Measurements from ENCODE around the gene ASTN2. TPM values are rescaled to one million over a fixed set of nuclear protein-coding genes. Genes with fewer than 3 reads are reported as not detected.

ASTN2 gene
- total RNA-seq, 2 experiments from 2014 or later = 5.2 to 6.0 TPM

DNA sequence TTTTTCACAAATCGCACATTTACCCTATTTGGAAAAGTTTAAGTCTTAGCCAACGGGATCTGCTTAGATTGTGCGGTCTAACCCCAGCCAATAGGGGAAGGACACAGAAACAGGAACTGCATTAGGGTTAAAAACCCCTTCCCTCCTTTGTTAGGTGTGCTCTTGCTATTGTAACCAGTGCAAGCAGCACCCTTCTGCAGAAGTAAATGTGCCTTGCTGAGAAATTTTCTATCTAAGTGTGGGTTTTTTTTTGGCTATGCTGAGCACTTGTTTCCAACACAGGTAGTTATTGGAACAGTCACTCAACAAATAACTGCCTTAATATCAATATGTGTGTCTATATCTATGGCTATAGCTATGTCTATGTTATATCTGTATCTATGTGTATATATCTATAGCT, 537.8 kb downstream of the ASTN2 start:
- Mint-ChIP-seq H3K4me1 (no peaks in the 10 kb centered on the region), H3K4me3 (no peak overlapping the region), H3K27ac (no peak overlapping the region), H3K36me3 (no peaks in the 10 kb centered on the region), H3K9me3 (peaks cover 10% of the 10 kb centered on the region), H3K27me3 (no peaks in the 10 kb centered on the region)
- ATAC-seq (ENCODE audit: low read depth) (no peak), DNase-seq (no peak)
- POLR2A ChIA-PET = no interaction called here

DNA sequence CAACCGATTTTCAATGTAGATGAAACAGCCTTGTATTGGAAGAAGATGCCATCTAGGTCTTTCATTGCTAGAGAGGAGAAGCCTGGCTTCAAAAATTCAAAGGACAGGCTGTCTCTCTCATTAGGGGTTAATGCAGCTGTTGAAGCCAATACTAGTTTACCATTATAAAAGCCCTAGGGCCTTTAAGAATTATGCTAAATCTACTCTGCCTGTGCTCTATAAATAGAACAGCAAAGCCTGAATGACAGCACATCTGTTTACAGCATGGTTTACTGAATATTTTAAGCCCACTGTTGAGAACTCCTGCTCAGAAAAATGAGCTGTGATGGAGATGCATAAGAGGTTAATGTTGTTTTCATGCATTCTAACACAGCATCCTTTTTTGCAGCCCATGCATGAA, 539.3 kb downstream of the ASTN2 start:
- H3K4me1 Mint-ChIP-seq = no peaks in the 10 kb centered on the region
- POLR2A ChIA-PET = no interaction called here
- H3K36me3 Mint-ChIP-seq = no peaks in the 10 kb centered on the region
- no peak for ATAC-seq (ENCODE audit: low read depth)
- H3K27me3 Mint-ChIP-seq = no peaks in the 10 kb centered on the region
- no peak for DNase-seq
- H3K9me3 Mint-ChIP-seq = peaks cover 10% of the 10 kb centered on the region
- H3K27ac Mint-ChIP-seq = no peak overlapping the region
- no peak overlapping the region for H3K4me3 Mint-ChIP-seq

DNA sequence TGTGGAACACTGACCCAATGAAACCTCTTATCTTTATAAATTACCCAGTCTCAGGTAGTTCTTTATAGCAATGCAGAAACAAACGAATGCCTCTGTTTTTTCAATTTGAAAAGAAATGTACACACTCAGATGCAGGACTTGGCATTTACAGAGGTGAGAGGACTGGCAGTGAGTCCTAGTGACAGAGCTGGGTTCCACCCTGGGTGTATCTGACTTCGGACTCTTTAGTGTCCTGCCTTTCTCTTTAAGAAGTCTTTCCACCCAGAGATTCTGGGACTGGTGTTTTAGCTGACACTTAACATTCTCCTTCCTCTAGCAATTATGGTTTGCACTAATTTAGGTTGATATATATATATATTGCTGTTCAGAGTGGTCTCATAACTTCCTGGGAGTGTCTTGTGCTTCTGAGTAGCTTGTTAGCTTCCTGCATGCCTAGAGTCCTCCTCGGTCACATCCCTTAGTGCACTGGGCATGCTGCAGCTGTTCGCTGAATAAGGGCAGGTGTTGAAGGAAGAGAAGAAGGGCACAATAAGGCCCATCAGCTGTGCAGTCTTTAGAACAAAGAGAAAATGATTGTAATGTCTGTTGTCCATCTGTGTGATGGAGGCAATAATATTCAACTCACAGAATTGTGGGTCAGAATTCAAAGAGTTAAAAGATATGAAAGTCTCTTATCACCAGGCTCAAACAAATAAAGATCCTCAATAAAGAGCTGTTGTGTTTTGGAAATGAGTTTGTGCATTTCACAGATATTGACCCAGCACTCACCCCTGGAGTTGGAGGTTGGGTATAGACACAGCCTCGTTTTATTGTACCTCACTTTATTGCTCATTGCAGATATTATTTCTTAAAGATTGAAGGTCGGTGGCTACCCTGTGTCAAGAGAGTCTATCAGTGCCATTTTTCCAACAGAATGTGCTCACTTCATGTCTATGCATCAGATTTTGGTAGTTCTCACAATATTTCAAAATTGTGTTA, 540.6 kb downstream of the ASTN2 start:
- no peak overlapping the region for H3K27ac Mint-ChIP-seq
- DNase-seq (no peak), ATAC-seq (ENCODE audit: low read depth) (no peak)
- peaks cover 10% of the 10 kb centered on the region for H3K9me3 Mint-ChIP-seq
- H3K4me3 Mint-ChIP-seq = no peak overlapping the region
- no peaks in the 10 kb centered on the region for H3K27me3 Mint-ChIP-seq
- H3K4me1 Mint-ChIP-seq = no peaks in the 10 kb centered on the region
- no peaks in the 10 kb centered on the region for H3K36me3 Mint-ChIP-seq
- POLR2A ChIA-PET = no interaction called here

DNA sequence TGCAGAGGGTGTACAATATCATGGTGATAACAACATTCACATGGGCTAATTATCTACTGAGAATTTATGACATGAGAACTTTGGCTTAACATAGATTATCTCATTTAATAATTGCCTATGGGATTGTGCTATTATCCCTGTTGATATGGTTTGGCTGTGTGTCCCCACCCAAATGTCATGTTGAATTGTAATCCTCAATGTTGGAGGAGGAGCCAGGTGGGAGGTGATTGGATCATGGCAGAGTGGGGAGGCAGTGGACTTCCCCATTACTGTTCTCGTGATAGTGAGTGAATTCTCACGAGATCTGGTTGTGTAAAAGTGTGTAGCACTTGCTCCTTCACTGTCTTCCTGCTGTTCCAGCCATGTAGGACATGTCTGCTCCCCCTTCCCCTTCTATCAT, 541.4 kb downstream of the ASTN2 start:
- H3K27me3 Mint-ChIP-seq = no peaks in the 10 kb centered on the region
- DNase-seq (no peak), ATAC-seq (ENCODE audit: low read depth) (no peak)
- no peak overlapping the region for H3K27ac Mint-ChIP-seq
- peaks cover 8% of the 10 kb centered on the region for H3K9me3 Mint-ChIP-seq
- H3K4me3 Mint-ChIP-seq = no peak overlapping the region
- POLR2A ChIA-PET = no interaction called here
- H3K36me3 Mint-ChIP-seq = no peaks in the 10 kb centered on the region
- no peaks in the 10 kb centered on the region for H3K4me1 Mint-ChIP-seq

DNA sequence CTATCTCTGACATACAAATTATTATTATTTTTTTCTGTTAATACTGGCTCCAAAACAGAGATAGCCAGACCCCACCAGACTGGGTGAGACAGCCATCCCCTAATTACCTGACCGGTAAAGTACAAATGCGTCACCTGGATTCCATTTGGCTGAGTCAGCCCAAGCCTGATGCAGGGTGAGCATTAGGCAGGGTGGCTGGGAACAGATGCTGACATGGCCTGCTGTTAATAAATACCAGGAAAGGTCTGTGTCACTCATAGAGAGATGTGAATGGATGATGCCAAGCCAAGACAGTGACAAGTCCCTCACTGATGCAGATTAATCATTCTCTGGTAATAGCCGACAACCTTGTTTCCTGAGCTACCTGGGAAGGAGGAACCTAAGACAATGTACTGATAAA, 544.3 kb downstream of the ASTN2 start:
- DNase-seq = no peak
- POLR2A ChIA-PET = no interaction called here
- Mint-ChIP-seq H3K27ac (no peak overlapping the region), H3K27me3 (no peaks in the 10 kb centered on the region), H3K36me3 (no peaks in the 10 kb centered on the region), H3K9me3 (no peaks in the 10 kb centered on the region), H3K4me1 (no peaks in the 10 kb centered on the region), H3K4me3 (no peak overlapping the region)
- ATAC-seq (ENCODE audit: low read depth) = no peak

DNA sequence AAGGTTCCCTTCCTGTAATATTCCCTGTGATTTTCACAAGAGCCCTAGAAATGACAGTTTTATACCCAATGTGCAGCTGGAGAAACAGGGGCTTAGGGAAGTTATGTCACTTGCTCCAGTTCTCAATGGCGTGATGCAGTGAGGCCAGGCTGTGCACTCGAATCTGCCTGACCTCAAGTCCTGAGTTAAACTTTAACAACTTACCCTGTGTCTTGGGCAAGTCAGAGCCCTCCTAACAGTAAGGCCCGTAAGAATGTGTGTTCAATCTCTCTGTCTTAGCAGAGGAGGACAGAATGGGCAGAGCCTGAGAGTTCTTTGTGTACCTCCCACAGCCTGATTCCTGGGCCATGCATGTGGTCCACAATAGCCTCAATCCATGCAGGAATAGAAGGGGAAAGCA, 546.7 kb downstream of the ASTN2 start:
- ATAC-seq (ENCODE audit: low read depth) (no peak), DNase-seq (no peak)
- Mint-ChIP-seq H3K36me3 (no peaks in the 10 kb centered on the region), H3K9me3 (no peaks in the 10 kb centered on the region), H3K27ac (no peak overlapping the region), H3K4me1 (no peaks in the 10 kb centered on the region), H3K4me3 (no peak overlapping the region), H3K27me3 (no peaks in the 10 kb centered on the region)
- POLR2A ChIA-PET = no interaction called here

DNA sequence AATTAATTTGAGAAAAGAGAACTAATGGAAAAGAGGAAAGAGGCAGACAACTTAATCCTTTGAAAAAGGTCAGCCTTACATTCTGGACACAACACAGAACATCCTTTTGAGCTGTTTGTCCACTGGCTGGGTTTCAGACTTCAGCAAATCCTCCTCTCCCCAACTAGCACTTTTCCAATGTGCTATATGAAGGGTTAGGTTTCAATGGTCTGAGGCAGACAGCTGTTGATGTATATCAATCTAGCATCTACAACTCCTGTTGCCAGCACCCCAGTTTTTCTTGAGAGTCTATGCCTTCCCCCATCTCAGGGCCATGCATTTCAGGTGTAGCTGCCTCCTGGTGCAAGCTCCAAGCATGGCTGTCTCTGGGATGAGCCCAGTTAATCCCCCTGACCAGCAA, 553.5 kb downstream of the ASTN2 start:
- no peak overlapping the region for H3K4me3 Mint-ChIP-seq
- no peaks in the 10 kb centered on the region for H3K36me3 Mint-ChIP-seq
- no peak overlapping the region for H3K27ac Mint-ChIP-seq
- POLR2A ChIA-PET = interaction anchor here (0.6 kb wide), 1 partner anchor 331 kb away, joined by 3 read pairs; no protein-coding TSS in a partner anchor
- ATAC-seq (ENCODE audit: low read depth) (no peak), DNase-seq (no peak)
- no peaks in the 10 kb centered on the region for H3K4me1 Mint-ChIP-seq
- H3K27me3 Mint-ChIP-seq = peaks cover 4% of the 10 kb centered on the region
- no peaks in the 10 kb centered on the region for H3K9me3 Mint-ChIP-seq

DNA sequence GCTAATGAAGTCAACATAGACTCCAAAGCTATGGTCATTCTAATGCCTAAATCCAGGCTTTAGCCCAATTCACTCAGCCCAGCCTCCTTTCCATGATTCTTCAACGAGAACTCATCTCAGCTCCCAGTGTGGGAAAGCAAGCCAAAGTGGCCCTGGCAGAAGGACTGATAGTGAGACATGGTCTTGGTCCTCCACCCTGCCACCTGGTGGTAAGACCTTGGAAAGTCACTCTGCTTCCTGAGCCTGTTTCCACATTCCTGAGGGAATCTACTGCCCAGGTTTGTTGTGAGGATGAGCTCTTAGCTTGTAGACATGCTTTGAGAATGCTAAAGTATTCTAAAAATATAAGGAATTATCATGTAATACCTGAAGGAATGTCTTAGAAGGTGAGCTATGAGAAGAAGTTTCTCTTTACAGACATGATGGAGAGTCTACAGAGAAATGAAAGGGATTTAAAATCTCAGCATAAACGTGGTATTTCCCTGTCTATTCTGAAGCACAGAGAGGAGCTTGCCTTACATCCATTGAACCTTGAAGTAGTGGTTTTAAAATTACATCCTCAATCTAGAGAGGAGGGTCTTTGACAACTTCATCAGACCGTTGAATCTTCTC, 554.2 kb downstream of the ASTN2 start:
- no peaks in the 10 kb centered on the region for H3K36me3 Mint-ChIP-seq
- H3K27ac Mint-ChIP-seq = no peak overlapping the region
- H3K4me3 Mint-ChIP-seq = no peak overlapping the region
- no peak for ATAC-seq (ENCODE audit: low read depth)
- H3K4me1 Mint-ChIP-seq = no peaks in the 10 kb centered on the region
- H3K9me3 Mint-ChIP-seq = no peaks in the 10 kb centered on the region
- H3K27me3 Mint-ChIP-seq = peaks cover 4% of the 10 kb centered on the region
- no peak for DNase-seq
- POLR2A ChIA-PET = no interaction called here

DNA sequence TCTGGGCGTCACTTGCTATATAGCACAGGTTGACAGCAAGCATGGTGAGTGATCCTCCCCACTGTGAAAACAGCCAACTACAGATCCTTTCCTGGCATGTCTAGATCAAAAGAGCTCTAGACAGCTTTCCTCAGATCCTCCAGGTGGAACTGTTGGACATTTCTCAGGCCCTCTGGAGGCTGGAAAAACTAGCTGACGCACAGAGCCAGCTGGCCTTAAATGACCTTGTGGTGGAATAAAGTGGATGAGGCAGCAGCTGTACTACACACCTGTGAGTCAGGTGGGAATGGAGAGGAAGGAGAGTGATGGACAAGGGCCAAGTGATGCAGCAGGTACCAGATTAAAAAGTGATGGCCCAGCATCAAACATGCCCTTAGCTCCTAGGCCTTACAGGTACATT, 555.1 kb downstream of the ASTN2 start:
- Mint-ChIP-seq H3K4me1 (no peaks in the 10 kb centered on the region), H3K27ac (no peak overlapping the region), H3K27me3 (peaks cover 4% of the 10 kb centered on the region), H3K4me3 (no peak overlapping the region), H3K36me3 (no peaks in the 10 kb centered on the region), H3K9me3 (no peaks in the 10 kb centered on the region)
- DNase-seq (no peak), ATAC-seq (ENCODE audit: low read depth) (no peak)
- POLR2A ChIA-PET = no interaction called here

DNA sequence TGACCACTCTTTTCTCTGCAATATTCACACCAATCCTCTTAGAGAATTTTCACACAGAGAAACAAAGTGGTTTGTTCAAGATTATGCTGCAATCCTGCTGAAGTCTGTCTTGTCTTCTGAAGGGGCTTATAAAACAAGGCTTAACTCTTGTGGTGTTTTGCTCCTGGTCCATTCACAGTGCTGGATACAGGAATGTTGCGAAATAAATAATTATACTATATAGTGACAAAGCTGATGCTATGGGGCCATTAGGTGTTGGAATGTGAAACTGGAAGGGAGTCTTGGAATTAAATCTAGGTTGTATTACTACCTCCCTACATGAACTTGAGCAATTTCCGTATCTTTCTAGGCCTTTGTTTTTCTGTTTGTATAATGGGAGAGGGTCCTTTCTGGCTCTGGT, 557.5 kb downstream of the ASTN2 start:
- DNase-seq = no peak
- peaks cover 4% of the 10 kb centered on the region for H3K27me3 Mint-ChIP-seq
- no peaks in the 10 kb centered on the region for H3K36me3 Mint-ChIP-seq
- H3K4me3 Mint-ChIP-seq = no peak overlapping the region
- no peak for ATAC-seq (ENCODE audit: low read depth)
- no peaks in the 10 kb centered on the region for H3K9me3 Mint-ChIP-seq
- H3K4me1 Mint-ChIP-seq = no peaks in the 10 kb centered on the region
- POLR2A ChIA-PET = no interaction called here
- no peak overlapping the region for H3K27ac Mint-ChIP-seq

DNA sequence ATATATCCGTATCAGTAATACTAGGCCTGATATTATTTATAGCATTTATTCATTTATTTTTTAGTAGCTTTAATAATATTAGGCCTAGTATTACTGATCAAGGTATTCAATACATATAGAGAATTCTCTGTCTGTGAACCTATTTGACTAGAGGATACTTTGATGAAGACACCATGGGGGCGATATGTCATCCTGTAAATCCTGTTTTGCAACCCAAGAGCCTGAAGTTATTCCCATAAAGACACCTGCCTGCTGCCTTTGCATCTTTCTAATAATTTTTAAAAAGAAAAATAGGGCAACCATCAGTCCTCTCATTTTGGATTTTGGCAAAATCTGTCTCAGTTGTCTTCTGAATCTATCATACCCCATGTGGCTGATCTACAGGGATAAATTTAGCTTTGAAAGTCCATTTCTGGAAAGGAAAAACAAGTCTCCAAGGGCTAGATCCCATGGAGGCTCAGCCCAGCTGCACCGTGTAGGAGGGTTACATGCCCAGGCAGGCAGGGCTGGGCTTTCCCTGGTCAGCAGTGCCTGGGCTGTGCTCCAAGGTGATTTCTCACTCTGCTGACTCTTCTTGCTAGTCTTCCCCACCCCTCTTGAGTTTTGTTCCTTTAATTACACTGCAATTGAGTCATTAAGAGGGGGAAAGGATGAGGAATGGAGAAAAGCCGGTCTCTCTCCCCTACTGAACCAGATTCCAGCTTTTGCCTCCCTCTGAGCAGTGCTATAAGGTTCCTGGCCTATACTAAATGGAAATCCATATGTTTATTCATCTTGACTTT, 558.8 kb downstream of the ASTN2 start:
- H3K4me1 Mint-ChIP-seq = no peaks in the 10 kb centered on the region
- H3K36me3 Mint-ChIP-seq = no peaks in the 10 kb centered on the region
- no peak overlapping the region for H3K4me3 Mint-ChIP-seq
- no peaks in the 10 kb centered on the region for H3K9me3 Mint-ChIP-seq
- POLR2A ChIA-PET = no interaction called here
- ATAC-seq (ENCODE audit: low read depth) (no peak), DNase-seq (no peak)
- no peak overlapping the region for H3K27ac Mint-ChIP-seq
- H3K27me3 Mint-ChIP-seq = peaks cover 4% of the 10 kb centered on the region

DNA sequence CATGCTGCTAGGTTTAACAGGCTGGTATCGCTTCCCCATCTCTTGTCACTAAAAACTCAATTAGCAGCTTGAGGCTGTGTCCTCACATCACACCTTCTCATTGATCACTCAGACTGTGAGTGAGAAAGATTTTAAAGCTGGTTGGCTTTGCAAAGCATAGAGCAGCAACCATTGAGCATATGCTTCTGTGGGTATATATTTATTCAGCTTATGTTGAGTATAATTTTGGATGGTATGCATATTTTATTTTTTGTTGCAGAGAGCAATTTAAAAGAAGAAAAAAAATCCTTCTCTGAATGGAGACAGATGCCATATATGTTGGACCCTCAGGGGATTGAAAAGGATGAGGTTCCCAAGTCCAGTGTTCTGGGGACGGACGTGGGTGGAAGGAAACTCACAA, 565.1 kb downstream of the ASTN2 start:
- ATAC-seq (ENCODE audit: low read depth) (no peak), DNase-seq (no peak)
- H3K36me3 Mint-ChIP-seq = no peaks in the 10 kb centered on the region
- no peak overlapping the region for H3K4me3 Mint-ChIP-seq
- H3K9me3 Mint-ChIP-seq = no peaks in the 10 kb centered on the region
- H3K27me3 Mint-ChIP-seq = no peaks in the 10 kb centered on the region
- no peaks in the 10 kb centered on the region for H3K4me1 Mint-ChIP-seq
- no peak overlapping the region for H3K27ac Mint-ChIP-seq
- POLR2A ChIA-PET = no interaction called here

DNA sequence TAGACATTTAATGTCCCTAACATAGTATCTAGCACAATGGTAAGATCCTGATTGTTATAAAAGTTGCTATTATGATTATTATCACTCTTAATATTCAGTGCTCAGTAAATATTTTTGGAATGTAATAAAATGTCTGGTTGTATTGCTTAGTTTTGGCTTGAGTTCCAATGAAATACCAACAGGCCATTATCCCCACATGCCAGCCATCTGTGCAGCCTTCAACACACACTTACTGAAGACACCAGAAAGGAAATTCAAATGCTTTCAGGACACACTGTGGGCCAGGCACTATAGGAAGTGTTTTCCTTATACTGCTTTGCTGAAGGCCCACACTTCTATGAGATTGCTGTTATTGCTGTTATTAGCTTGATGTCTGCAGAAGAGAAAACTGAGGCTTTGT, 570.2 kb downstream of the ASTN2 start:
- H3K9me3 Mint-ChIP-seq = no peaks in the 10 kb centered on the region
- ATAC-seq (ENCODE audit: low read depth) (no peak), DNase-seq (no peak)
- POLR2A ChIA-PET = no interaction called here
- no peaks in the 10 kb centered on the region for H3K4me1 Mint-ChIP-seq
- no peaks in the 10 kb centered on the region for H3K36me3 Mint-ChIP-seq
- H3K27me3 Mint-ChIP-seq = no peaks in the 10 kb centered on the region
- H3K27ac Mint-ChIP-seq = no peak overlapping the region
- no peak overlapping the region for H3K4me3 Mint-ChIP-seq

Data from activated naive CD8-positive, alpha-beta T cell treated with anti-CD3 and anti-CD28 coated beads, Interleukin-2, amount 10 ng/mL, durations not matched to agents 7 days and 5 days (primary cell).